ENCODE data around the gene YKT6. TPM values are rescaled to one million over a fixed set of nuclear protein-coding genes. Genes with fewer than 3 reads are reported as not detected.
"Not testable (repeated sequence)": the region's sequence is repeated elsewhere in the genome, so short reads cannot be mapped to it uniquely, and the experiment has no call there.

YKT6 gene
- total RNA-seq = 82.2 and 82.8 TPM in 2 replicates

GRCh38 chr7:44200699-44201461 is at the start of gene YKT6:
TSS of gene YKT6 (plus strand) at chr7:44200978. CDS start at chr7:44201136, 158 bp downstream.
- intact Hi-C loops (cut with micrococcal nuclease) = loop anchor here (1.0 to 5.0 kb wide), 10 partner anchors 55 to 1269 kb away; partner anchors contain the start of genes MRPL32, NUDCD3, POLD2 and POLM

DNA sequence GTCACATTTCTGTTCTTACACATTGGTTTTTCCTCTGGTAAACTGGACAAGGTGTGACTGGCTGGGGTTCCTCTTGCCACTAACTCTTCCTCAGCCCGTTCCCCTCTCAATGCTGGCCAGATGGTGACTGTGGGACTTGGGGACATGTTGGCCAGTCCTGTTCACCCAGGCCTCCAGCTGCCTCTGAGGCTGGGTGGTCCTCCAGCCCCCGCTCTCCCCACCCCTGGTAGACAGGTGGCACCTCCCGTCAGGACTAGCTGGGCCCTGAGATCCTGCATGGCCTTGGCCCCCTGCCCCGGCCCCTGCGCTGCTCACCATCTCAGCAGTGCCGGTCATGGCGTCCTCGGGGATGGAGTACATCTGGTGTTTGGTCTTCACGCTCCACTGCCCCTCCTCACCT is 48.8 kb upstream of the YKT6 start:
- intact Hi-C loops (cut with micrococcal nuclease) = no loop called here

DNA sequence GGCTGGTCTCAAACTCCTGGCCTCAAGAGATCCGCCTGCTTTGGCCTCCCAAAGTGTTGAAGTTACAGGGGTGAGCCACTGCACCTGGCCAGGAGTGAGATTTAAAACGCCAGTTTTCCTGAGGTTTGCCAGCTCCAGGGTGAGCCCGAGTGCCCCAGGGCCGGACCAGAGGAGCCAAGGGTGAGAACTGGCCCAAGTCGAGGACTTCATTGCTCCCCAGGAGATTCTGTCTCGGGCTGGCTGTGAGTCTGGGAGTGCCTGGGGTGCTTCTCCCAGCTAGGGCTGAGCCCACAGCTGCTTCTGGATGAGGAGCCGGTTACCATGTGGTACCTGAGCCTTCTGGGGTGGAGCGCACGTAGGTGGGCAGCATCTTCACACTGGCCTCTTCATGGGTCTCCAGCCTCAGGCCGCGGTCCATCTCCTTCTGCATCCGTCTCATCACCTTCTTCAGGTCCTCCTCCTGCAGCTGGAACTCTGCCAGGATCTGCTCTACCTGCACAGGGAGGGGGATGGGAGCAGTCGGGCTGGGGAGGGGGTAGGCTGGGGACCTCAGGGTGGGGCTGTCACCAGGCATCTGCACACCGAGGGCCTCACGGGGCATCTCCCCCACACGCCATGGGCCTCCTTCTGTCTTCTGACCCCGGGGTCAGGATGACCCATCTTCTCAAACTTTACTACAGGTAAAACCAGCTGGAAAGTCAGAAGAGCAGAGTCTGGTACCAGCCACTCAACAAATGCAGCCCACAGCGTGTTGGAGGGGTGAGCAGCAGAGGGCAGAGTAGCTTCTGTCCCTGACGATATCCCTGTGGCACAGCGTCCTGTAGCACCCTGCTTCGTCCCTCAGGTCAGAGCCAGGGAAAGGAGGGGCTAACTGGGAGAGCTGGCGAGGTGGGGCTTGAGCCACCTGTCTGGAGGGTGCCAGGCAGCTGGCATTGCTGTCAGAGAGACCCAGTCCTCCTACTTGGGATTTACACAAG is 47.5 kb upstream of the YKT6 start:
- intact Hi-C loops (cut with micrococcal nuclease) = no loop called here

DNA sequence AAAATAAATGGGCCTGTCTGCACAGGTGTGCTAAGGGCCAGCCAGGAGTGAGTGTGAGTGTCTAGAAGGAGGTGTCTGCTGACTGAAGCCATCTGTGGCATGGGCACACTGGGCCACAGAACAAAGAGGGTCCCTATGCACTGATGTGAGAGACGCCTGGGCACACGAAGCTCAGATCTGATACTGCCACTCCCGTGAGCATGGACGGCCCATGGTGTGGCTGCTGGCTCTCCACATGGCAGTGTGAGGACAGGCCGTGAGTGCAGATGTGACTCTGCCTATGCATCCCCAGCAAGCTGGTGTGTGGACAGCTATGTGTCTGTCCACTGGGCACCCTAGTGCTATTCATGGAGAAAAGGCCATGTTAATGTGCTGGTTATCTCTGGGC is 46.8 kb upstream of the YKT6 start:
- intact Hi-C loops (cut with micrococcal nuclease) = no loop called here

DNA sequence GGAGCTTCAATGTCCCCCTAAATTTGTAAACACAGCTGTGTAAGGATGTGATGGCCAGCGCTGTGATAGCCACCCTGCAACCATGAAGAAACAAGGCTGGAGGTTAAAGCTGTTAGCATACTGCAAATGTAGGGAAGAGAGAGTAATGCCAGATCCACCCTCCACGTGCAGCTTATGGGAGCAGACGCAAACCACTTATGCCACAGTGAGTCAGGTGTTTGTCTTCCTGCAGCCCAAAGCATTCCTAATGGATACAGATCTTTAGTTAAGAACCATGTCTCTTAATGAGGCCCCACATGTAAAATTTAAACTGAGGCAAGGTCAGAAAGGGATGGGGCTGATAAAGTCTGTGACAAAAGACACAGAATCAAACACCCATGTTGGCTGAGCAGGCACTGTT is 46.1 kb upstream of the YKT6 start:
- intact Hi-C loops (cut with micrococcal nuclease) = no loop called here

GRCh38 chr7:44155191-44156185 is 45.3 kb upstream of the YKT6 start:
- intact Hi-C loops (cut with micrococcal nuclease) = no loop called here

DNA sequence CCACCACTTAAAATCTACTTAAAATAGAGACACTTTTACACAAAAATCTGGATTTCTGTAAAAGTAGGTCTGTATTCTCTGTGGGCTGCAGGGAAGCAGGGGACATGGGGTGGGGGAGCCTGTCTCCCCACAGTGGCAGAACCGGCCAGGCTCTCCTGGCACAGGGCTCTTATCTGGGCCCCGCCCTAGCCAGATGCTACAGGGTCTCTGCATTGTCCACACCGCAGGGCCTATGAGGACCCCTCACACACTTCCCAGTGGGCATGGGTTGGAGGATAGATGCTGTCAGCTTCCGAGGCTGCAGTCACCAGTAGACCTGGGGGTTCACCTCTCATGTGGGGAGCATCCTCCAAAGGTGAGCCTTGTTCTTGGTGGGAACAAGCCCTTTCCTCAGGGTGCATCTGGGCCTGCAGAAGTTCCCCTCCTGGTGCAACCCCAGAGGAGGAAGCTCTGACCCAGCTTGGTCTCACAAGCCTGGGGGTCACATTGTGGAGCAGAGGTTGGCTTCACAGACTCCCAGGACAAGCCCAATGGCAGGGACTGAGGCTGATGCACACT is 44.2 kb upstream of the YKT6 start:
- intact Hi-C loops (cut with micrococcal nuclease) = no loop called here

DNA sequence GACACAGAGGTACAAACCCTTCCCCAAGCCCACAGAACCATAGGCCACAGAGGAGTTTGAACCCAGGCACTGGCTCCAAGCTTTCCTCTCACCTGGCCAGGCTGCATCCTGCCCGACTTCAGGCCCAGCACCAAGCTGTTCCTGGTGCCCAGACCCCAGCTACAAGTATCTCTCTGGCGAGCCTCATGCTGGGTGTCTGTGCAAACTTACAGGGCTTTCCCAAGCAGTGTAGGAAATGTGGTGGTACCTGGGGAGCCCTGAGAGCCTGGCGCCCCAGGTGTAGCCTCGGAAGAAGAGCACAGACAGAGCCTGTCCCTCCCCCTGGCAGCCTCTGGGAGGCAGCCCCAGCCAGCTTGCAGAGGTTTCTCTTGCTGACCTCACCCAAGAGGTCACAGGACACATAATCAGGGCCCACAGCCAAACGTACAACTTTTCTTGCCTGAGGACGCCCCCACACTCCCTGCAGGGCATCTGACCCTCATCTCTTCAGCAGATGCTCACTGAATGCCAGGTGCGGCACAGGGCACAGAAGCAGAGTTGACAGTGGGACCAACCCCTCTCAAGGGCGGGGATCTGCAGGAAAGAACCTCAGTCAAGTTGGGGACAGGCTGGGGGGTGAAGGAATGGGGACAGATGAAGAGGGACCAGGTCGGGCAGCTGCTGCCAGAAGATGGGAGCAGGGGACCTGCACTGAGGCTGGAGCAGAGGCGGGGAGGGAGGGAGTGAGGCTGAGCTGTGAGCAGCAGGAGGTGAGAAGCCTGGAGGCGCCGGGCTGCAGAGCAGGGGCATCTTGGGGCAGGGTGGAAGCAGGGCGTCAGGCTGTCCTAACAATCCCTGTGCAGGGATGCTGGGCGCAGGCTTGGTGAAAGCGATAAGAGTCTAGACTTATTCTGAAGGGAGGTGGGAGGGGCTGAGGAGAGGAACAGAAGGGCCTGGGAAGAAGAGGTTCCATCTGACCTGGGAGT is 43.4 kb upstream of the YKT6 start:
- intact Hi-C loops (cut with micrococcal nuclease) = no loop called here

DNA sequence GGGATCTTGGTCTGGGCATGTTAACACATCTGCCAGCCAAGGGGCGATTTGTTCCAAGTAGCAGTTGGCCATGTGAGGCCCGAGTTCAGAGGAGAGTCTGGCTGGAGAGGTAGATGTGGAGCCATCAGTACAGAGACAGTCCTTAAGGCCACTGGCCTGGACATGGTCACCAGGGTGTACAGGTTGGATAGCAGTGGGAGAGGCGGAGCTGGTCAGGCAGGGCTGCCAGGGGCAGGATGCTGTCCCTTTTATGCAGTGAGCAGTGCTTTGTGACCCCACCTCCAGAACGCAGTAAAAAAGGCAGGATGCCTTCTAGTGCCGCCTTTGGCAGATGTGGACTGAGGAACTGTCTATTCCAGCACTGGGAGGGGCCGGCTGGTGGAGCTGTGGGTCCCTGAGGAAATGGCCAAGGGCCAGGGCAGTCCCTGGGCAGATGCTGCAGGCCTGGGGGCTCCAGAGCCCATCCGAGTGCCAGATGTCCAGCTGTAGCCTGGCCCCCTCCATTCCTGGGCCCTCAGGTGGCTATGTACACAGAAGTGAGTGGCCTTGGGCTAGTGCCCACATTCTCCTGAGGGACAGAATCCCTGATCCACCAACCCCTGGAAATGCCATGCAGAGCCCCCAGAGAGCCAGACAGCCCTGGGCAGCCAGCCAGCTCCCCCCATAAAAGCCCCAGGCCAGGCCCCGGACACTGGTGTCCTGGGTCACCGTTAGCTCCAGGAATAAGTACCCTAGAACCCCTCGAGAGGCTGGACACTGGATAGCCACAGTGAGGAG is 42.5 kb upstream of the YKT6 start:
- intact Hi-C loops (cut with micrococcal nuclease) = no loop called here

DNA sequence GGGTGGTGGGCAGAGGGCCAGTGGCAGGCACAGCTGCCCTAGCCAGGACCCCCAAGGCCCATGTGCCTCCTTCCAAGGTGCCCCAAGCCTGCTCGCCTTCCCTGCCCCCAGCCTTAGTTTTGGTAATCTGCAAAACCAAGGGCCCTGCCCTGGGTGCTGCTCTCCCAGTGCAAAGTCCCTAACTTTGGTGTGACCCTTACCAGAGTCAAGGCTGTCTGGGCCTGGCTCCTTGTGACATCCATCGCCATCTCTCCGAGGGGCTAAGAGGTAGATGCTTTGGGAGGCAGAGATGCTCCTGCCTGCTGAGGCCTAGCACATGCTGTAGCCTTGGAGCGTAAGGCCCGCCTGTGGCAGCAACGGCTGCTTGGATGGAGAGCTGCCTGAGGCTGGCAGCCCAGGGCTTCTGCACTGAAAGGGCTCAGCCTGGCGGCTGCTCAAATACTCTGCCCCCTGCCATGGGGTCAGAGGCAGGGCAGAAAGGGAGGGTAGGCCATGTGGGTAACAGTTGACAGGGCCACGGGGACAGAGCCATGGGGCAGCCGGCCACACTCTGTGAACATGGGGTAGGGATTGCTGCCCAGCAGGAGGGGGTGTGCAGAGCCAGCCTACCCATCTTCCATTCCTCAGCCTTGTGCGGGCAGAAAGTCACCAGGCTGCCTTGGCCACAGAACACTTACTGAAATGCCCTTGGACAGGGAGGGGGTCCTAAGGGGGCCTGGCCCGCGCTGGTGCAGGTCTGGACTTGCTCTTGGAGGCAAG is 41.7 kb upstream of the YKT6 start:
- intact Hi-C loops (cut with micrococcal nuclease) = no loop called here

DNA sequence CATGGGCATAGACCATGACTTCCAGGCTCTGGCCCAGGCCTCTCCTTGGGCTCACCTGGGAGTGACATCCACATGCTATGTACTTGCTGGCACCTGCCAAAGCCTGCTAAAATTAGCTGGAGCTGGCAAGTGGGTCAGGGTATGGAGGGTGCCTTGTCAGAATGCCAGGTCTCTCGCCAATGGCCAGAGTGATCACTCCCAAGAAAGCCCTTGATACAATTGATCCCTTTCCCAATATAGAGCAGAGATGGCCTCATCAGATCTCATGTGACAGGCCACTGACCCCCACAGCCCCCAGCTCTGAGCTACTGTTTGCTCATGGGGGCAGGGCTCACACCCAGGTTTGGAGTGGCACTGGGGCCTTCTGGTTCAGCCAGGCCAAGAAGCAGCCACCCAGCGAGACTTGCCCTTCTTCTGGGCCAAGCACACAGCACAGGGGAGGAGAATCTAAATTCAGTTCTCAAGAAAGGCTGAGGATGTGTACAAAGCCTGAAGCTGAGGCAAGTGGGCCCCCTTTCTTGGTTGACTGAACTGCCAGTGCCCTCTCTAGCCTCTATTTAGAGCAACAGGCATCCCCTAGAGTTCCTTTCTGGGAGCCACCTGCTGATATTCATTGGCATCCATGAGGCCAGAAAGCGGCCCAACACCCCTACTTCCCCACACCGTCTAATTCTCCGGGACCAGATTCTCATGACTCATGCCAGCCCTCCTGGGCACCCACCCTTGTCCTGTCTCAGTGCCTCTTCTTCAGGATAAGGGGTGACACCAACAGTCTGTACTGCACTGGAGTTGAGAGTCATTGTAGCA is 40.8 kb upstream of the YKT6 start:
- intact Hi-C loops (cut with micrococcal nuclease) = no loop called here

GRCh38 chr7:44161371-44161770 is 39.4 kb upstream of the YKT6 start:
- intact Hi-C loops (cut with micrococcal nuclease) = no loop called here

DNA sequence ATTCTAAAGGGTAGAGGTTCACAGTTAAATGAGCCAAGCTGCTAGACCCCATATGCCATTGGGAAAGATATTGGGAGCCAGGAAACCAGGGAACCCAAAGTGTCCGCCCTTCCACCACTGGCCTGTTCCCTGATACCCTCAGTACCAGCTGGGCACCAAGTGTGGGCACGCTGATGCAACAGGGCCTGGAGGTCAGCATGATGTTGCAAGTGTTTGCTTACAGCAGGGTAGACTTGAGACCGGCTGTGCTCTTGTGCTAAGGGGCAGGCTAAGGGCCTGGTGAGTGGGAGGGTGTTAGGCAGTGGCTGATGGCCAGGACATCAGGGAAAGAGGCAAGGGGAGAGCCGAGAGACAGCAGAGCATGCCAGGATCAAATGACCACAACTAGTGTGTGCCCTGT is 38.6 kb upstream of the YKT6 start:
- intact Hi-C loops (cut with micrococcal nuclease) = no loop called here

DNA sequence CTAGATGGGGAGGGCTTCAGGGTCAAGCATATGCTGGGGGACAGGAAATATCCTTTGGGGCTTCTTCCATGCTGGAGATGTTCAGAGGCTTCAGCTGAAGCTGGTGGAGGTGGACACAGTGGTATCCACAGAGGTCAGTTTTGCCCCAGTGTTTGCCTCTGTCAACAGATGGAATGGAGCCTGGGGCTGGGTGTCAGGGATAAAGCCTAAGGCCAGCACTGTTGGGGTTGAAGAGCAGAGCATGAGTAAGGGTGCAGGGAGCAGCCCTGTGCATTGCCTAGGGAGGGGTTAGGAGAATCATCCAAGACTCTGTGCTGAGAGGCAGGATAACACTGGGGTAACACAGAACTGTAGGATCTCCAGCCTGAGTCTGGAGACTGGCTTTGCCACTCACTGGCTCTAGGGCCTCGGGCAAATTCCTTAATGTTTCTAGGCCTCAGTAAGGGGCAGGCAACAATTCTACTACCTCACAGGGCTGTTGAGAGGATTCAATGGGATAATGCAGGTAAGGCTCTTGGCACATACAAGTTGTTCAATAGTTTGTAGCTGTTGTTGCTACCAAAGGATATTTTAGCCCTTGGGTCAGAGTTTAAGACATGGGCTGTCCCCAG is 37.9 kb upstream of the YKT6 start:
- intact Hi-C loops (cut with micrococcal nuclease) = no loop called here

DNA sequence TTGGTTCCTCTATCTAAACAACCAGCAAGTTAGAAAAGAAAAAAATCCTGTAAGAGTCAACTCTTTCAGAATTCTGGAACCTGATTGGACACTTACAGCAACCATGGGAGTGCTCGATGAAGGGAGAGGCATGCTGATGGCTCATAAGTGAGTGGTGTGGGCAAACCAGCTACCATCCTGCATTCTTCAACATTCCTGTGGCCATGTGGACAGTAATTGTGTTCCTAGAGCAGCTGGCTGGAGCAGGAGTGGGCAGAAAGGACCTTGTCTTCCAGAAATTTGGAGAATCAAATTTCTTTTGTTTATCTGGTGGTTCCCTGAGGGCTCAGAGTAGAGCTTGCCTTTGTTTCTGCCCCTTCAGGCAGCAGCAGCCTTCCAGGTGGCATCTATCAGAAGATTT is 37.2 kb upstream of the YKT6 start:
- intact Hi-C loops (cut with micrococcal nuclease) = no loop called here

DNA sequence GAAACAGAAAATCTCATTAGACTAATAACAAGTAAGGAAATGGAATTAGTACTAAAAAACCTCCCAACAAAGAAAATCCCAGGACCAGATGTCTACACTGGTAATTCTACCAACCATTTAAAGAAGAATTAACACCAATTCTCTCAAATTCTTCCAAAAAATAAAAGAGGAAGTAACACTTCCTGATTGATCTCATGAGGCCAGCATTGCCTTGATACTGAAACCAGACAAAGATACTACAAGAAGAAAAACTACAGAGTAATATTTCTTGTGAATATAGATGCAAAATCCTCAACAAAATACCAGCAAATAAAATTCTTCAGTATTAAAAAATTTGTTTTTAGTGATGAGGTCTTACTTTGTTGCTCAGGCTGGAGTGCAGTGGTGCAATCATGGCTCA is 32.9 kb upstream of the YKT6 start:
- intact Hi-C loops (cut with micrococcal nuclease) = no loop called here

DNA sequence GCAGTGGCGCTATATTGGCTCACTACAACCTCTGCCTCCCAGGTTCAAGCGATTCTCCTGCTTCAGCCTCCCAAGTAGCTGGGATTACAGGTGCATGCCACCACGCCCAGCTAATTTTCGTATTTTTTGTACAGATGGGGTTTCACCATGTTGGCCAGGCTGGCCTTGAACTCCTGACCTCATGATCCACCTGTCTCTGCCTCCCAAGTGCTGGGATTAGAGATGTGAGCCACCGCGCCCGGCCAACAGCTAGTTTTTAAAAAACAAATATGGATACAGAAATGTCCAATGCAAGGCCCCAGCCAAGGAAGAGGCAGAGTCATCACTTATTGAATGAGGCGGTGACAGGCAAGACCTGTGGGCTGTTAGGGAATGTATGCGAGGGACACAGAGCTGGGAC is 28.9 kb upstream of the YKT6 start:
- intact Hi-C loops (cut with micrococcal nuclease) = not testable (repeated sequence)

All from T-helper 1 cell treated with Interleukin-12 subunit alpha and Interleukin-12 subunit beta and Interleukin-4 antibody, amounts not matched to agents 30 ng/mL and 1 ng/mL, for 36 hours (primary cell).